ENCODE measurements around the gene DPH5.
"Not testable (repeated sequence)": the region's sequence is repeated elsewhere in the genome, so short reads cannot be mapped to it uniquely, and the experiment has no call there.

DNA sequence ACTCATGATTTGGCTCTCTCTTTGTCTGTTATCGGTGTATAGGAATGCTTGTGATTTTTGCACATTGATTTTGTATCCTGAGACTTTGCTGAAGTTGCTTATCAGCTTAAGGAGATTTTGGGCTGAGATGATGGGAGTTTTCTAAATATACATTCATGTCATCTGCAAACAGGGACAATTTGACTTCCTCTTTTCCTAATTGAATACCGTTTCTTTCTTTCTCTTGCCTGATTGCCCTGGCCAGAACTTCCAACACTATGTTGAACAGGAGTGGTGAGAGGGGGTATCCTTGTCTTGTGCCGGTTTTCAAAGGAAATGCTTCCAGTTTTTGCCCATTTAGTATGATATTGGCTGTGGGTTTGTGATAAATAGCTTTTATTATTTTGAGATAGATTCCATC is 79.5 kb downstream of the DPH5 start:
- TF ChIP-seq EZH2 (IDR thresholded peaks at IDR 0.05; ENCODE audit: insufficient read depth, poor library complexity, severe bottlenecking); EZH2phosphoT487 (IDR thresholded peaks at IDR 0.05; ENCODE audit: insufficient read depth, low read depth): not testable (repeated sequence)

Measured in GM23248 (cell line).